Embryonic facial prominence (tissue), 1 donor: Measurements from ENCODE around the gene HOXB7.

Experiments used
- DNase-seq: peaks from one replicate; pipeline ENCODE4 v3.0.0-alpha.2; 2016; ENCODE audit errors: extremely low spot score

Gene HOXB7

GRCh38 chr17:48565925-48566710 is 44.7 kb downstream of the HOXB7 start:
- DNase-seq: no peak

- DNase-seq: no peak
Observed at GRCh38 chr17:48565022-48565554, 45.7 kb downstream of the HOXB7 start.

- no peak for DNase-seq
Observed at GRCh38 chr17:48564188-48565021, 46.4 kb downstream of the HOXB7 start.

GRCh38 chr17:48563867-48564187 is 47.0 kb downstream of the HOXB7 start:
- no peak for DNase-seq

GRCh38 chr17:48563385-48563838 is 47.4 kb downstream of the HOXB7 start:
- no peak for DNase-seq

- no peak for DNase-seq
Observed at GRCh38 chr17:48562934-48563333, 47.9 kb downstream of the HOXB7 start.

- DNase-seq: no peak
Observed at GRCh38 chr17:48561884-48562810, 48.7 kb downstream of the HOXB7 start.

- no peak for DNase-seq
Observed at GRCh38 chr17:48559840-48560817, 50.7 kb downstream of the HOXB7 start.

- no peak for DNase-seq
Observed at GRCh38 chr17:48559122-48559839, 51.5 kb downstream of the HOXB7 start.

- no peak for DNase-seq
Observed at GRCh38 chr17:48558831-48559121, 52.0 kb downstream of the HOXB7 start.

GRCh38 chr17:48558057-48558830 is 52.6 kb downstream of the HOXB7 start:
- DNase-seq: no peak
